GM18909 (cell line): ENCODE data around the gene TUFT1.

Experiments used
- ATAC-seq: cut with Tn5 transposase; IDR thresholded peaks from one replicate; pipeline ENCODE4 v1.9.1; 2021; ENCODE audit warnings: mild to moderate bottlenecking; ENCODE audit not compliant: unreplicated experiment, poor library complexity

TUFT1 gene

GRCh38 chr1:151536499-151536898 is 3.6 kb upstream of the TUFT1 start:
- ATAC-seq = no peak

- no peak for ATAC-seq
Observed at GRCh38 chr1:151537112-151537511, 3.0 kb upstream of the TUFT1 start.

- ATAC-seq = peak; percentile 43
Observed at GRCh38 chr1:151539321-151540020, 638 bp upstream of the TUFT1 start.

GRCh38 chr1:151540982-151541377 is 871 bp downstream of the TUFT1 start:
- ATAC-seq = no peak

GRCh38 chr1:151541752-151542151 is 1.6 kb downstream of the TUFT1 start:
- ATAC-seq = no peak

- ATAC-seq = no peak
Observed at GRCh38 chr1:151542710-151543129, 2.6 kb downstream of the TUFT1 start.

GRCh38 chr1:151545542-151545941 is 5.4 kb downstream of the TUFT1 start:
- no peak for ATAC-seq

- ATAC-seq = no peak
Observed at GRCh38 chr1:151546011-151546925, 6.2 kb downstream of the TUFT1 start.

- no peak for ATAC-seq
Observed at GRCh38 chr1:151547119-151547899, 7.2 kb downstream of the TUFT1 start.

GRCh38 chr1:151547900-151548230 is 7.8 kb downstream of the TUFT1 start:
- ATAC-seq = no peak

- no peak for ATAC-seq
Observed at GRCh38 chr1:151549199-151549598, 9.1 kb downstream of the TUFT1 start.

- ATAC-seq = no peak
Observed at GRCh38 chr1:151553659-151554058, 13.6 kb downstream of the TUFT1 start.

GRCh38 chr1:151556052-151556451 is 15.9 kb downstream of the TUFT1 start:
- no peak for ATAC-seq

GRCh38 chr1:151562661-151563060 is 22.6 kb downstream of the TUFT1 start:
- ATAC-seq = no peak

GRCh38 chr1:151563376-151563775 is 23.3 kb downstream of the TUFT1 start:
- no peak for ATAC-seq

GRCh38 chr1:151565502-151566189 is 25.5 kb downstream of the TUFT1 start:
- no peak for ATAC-seq

GRCh38 chr1:151568626-151569088 is 28.5 kb downstream of the TUFT1 start:
- no peak for ATAC-seq

GRCh38 chr1:151570819-151571218 is 30.7 kb downstream of the TUFT1 start:
- ATAC-seq = no peak

- ATAC-seq = no peak
Observed at GRCh38 chr1:151574575-151575529, 34.7 kb downstream of the TUFT1 start.
